Fibroblast of villous mesenchyme (primary cell): Measurements from ENCODE around the gene ZDHHC17. TPM values are rescaled to one million over a fixed set of nuclear protein-coding genes. Genes with fewer than 3 reads are reported as not detected.

ENCODE experiments used
- DNase-seq: peaks from one replicate; pipeline ENCODE4 v3.0.0-alpha.2; 2010; ENCODE audit warnings: low read depth
- H3K4me3 ChIP-seq: 2 replicates; pipeline ENCODE4 v1.5.1; 2011; ENCODE audit warnings: low read depth, mild to moderate bottlenecking, low read length
- CTCF ChIP-seq: IDR thresholded peaks from 2 replicates; pipeline ENCODE4 v1.5.1; 2012; ENCODE audit warnings: low read depth, mild to moderate bottlenecking, low read length; ENCODE audit not compliant: insufficient read depth
- total RNA-seq: library from RNA; depleted of rRNA; stranded (reverse); fragments of >200 nt; gene quantifications from 2 replicates; pipeline ENCODE4 v1.2.3, GENCODE V29; 2012

The ZDHHC17 gene
- total RNA-seq, 1 donor, result 73.0 TPM

- no peak for TF ChIP-seq CTCF
- no peak for DNase-seq
- no peak overlapping the region for H3K4me3 ChIP-seq
These were observed 17.4 kb upstream of the ZDHHC17 start for GRCh38 chr12:76746516-76746915.

DNA sequence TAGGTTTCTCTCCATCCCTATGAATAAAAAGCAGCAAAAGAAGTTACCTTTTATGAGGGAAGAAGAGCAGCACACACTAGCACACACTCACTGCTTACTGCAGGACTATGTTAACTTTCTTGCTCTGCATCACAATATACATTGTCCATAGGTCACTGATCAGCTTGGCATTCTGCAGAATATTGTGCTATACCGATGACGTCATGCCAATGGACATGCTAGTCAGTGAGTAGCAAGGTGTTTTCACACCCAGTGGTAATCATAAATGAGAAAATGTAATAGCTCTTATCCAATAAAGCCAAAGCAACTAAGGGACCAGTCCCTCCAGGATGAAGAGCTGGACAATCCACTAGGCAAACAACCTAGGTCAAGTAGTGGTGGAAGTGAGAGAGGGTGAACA, 16.7 kb upstream of the ZDHHC17 start:
- no peak for DNase-seq

GRCh38 chr12:76755829-76756379, 8.0 kb upstream of the ZDHHC17 start:
- no peak overlapping the region for H3K4me3 ChIP-seq
- no peak for TF ChIP-seq CTCF
- DNase-seq, result no peak

More for the DNA sequence above, 16.7 kb upstream of the ZDHHC17 start:
- TF ChIP-seq CTCF, result no peak
- no peak overlapping the region for H3K4me3 ChIP-seq

DNA sequence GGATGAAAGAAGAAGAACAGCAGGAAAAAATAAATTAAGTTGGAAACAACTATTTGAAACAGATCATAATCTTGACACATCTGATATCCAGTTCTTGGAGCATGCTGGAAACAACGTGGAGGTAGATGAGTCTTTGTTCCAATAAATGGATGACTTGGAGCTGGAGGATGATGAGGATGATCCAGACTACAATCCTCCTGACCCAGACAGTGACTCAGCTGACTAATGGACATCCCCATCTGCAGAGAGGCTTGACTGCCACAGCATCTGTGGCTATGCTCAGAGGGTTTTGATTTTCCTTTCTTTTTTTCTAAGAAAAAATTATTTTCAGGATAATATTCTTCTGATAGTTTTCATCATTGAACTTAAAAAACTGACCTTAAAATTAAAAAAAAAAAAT, 6.2 kb upstream of the ZDHHC17 start:
- no peak overlapping the region for H3K4me3 ChIP-seq
- no peak for DNase-seq
- no peak for TF ChIP-seq CTCF

DNA sequence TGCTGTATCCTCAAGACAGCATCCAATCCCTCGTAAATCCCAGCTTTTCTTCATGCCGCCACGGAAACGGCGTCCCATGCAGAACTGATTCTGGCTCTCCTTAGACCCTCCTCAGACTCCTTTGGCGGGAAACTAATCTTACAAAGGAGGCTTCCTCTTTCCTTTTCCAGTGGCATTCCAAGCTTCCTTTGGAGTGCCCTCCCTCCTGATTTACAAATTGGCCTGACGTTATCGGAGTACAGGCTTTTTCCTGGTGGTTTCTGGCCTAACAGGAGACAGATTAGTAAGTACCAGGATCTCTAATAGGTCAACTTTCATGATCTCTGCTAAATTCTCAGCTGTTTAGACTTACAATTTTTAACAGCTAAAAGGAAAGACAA, 1.3 kb upstream of the ZDHHC17 start:
- no peak for DNase-seq

GRCh38 chr12:76764856-76765255, 941 bp downstream of the ZDHHC17 start:
- peak; percentile 32 for DNase-seq
- no peak for TF ChIP-seq CTCF
- peak overlapping the region; percentile 96 for H3K4me3 ChIP-seq

More for the DNA sequence above, 1.3 kb upstream of the ZDHHC17 start:
- TF ChIP-seq CTCF, result no peak
- H3K4me3 ChIP-seq, result peak overlapping the region; percentile 96

- peak overlapping the region; percentile 96 for H3K4me3 ChIP-seq
- TF ChIP-seq CTCF, result no peak
- no peak for DNase-seq
These were observed 1.7 kb downstream of the ZDHHC17 start for GRCh38 chr12:76765598-76765997.
